Stomach (tissue), 9 donors: ENCODE results near the gene TUBG2. TPM values are rescaled to one million over a fixed set of nuclear protein-coding genes. Genes with fewer than 3 reads are reported as not detected.

ENCODE experiments used
- DNase-seq, 2 donors: peaks; one replicate each; pipeline versions ENCODE4 v3.0.0 to v3.0.0-alpha.2; 2013 to 2019
- H3K27ac ChIP-seq, 5 donors: fragments of 200-600 bp in 4 of 5; sonication (generic) in 4 of 5; one replicate each; pipeline ENCODE4 v1.5.1; 2013 to 2019; ENCODE audit warnings: mild to moderate bottlenecking in 1 of 5, moderate library complexity in 1 of 5
- H3K27me3 ChIP-seq, 3 donors: fragments of 200-600 bp; sonication (generic); one replicate each; pipeline ENCODE4 v1.5.1; 2017 to 2019; ENCODE audit warnings: mixed run types in 1 of 3
- H3K36me3 ChIP-seq, 4 donors: fragments of 200-600 bp; sonication (generic); 1 replicate in 3 of 4; 2 replicates in 1 of 4; pipeline ENCODE4 v1.5.1; 2016 to 2019
- H3K4me1 ChIP-seq, 4 donors: fragments of 200-600 bp; sonication (generic); one replicate each; pipeline ENCODE4 v1.5.1; 2016 to 2019
- H3K4me3 ChIP-seq, 4 donors: fragments of 200-600 bp; sonication (generic) in 3 of 4; one replicate each; pipeline ENCODE4 v1.5.1; 2016 to 2019; ENCODE audit warnings: mild to moderate bottlenecking in 1 of 4
- H3K9me3 ChIP-seq, 4 donors: fragments of 200-600 bp; sonication (generic); one replicate each; pipeline ENCODE4 v1.5.1; 2016 to 2019
- CTCF ChIP-seq, 7 experiments: fragments of 450-650 bp in 4 of 7; fragments of 200-600 bp in 3 of 7; sonication (generic) in 3 of 7; IDR thresholded peaks; one replicate each; pipeline ENCODE4 v1.5.1; 2016 to 2019; ENCODE audit warnings: antibody characterized with exemption in 7 of 7, control low read depth in 2 of 7, mild to moderate bottlenecking in 1 of 7
- EP300 ChIP-seq: sonication (generic); formaldehyde crosslinking; IDR thresholded peaks from one replicate; pipeline ENCODE4 v1.6.1; 2017; ENCODE audit warnings: antibody characterized with exemption
- POLR2A ChIP-seq, 4 donors: fragments of 450-650 bp; IDR thresholded peaks; one replicate each; pipeline ENCODE4 v1.6.1; 2016; ENCODE audit warnings: antibody characterized with exemption in 4 of 4, control low read depth in 2 of 4, mild to moderate bottlenecking in 1 of 4, moderate library complexity in 1 of 4
- POLR2AphosphoS5 ChIP-seq, 3 donors: sonication (generic); formaldehyde crosslinking; IDR thresholded peaks; one replicate each; pipeline ENCODE4 v1.6.1; 2016; ENCODE audit warnings: antibody characterized with exemption in 3 of 3
- WGBS, 5 donors: extraction: QIAGEN DNeasy Blood & Tissue Kit in 3 of 5; methylation state at CpG; one replicate each; pipeline versions ENCODE4 v1.1.5 to v1.1.7; 2013 to 2018; 5-methylcytosine and 5-hydroxymethylcytosine counted together
- intact Hi-C: fragments of 100-400 bp; cut with DNase I; formaldehyde crosslinking; loops from one replicate; pipeline ENCODE4 v1.15.1; 2023; ENCODE audit warnings: low total_unique reads
- polyA plus RNA-seq, 3 donors: library from polyadenylated mRNA; stranded (reverse); fragments of 200-250 nt; gene quantifications; one replicate each; pipeline ENCODE4 v1.2.3, GENCODE V29; 2013
- total RNA-seq, 5 donors: library from RNA; depleted of rRNA; stranded (reverse); fragments of >200 nt; gene quantifications; one replicate each; pipeline versions ENCODE4 v1.1.0 to v1.2.3, GENCODE V29; 2014 to 2016
- donor health status: healthy with polysubstance abuse.
- donor health status: Bipolar disorder and iron deficiency.
- donor health status: healthy.

The TUBG2 gene
- total and polyA plus RNA-seq, 8 donors = 4.3 to 181 (median 15.9) TPM

- Histone ChIP-seq H3K9me3 (no peaks in the 10 kb centered on the region), H3K4me1 (peaks cover 0 to 11% (median 3%) of the 10 kb centered on the region in 4 donors), H3K4me3 (no peak overlapping the region), H3K27ac (no peak overlapping the region), H3K36me3 (peaks cover 48 to 100% (median 97%) of the 10 kb centered on the region in 4 donors), H3K27me3 (no peaks in the 10 kb centered on the region)
- intact Hi-C loops = loop anchor here (10.0 kb wide), 1 partner anchor 252 kb away; no protein-coding TSS in a partner anchor
- 82 to 89% (median 86%) methylated on average over 11 of the region's 11 CpGs for WGBS, 5 donors
- no peak for DNase-seq
- TF ChIP-seq CTCF (IDR thresholded peaks at IDR 0.05) = no peak
- TF ChIP-seq POLR2AphosphoS5 (IDR thresholded peaks at IDR 0.05) = no peak
- no peak for TF ChIP-seq POLR2A (IDR thresholded peaks at IDR 0.05)
- TF ChIP-seq EP300 = no peak
Observed at GRCh38 chr17:42702446-42702845, 43.4 kb downstream of the TUBG2 start.

GRCh38 chr17:42704490-42704836 is 45.4 kb downstream of the TUBG2 start:
- no peak overlapping the region for H3K27ac ChIP-seq
- DNase-seq = no peak
- TF ChIP-seq POLR2A (IDR thresholded peaks at IDR 0.05) (no peak), CTCF (IDR thresholded peaks at IDR 0.05) (no peak), EP300 (no peak), POLR2AphosphoS5 (IDR thresholded peaks at IDR 0.05) (no peak)
- no peak overlapping the region for H3K4me3 ChIP-seq
- intact Hi-C loops = loop anchor here (10.0 kb wide), 1 partner anchor 250 kb away; no protein-coding TSS in a partner anchor
- peaks cover 67 to 100% (median 100%) of the 10 kb centered on the region in 4 donors for H3K36me3 ChIP-seq
- WGBS, 5 donors = 78 to 93% (median 90%) methylated on average over 5 of the region's 5 CpGs
- H3K27me3 ChIP-seq = no peaks in the 10 kb centered on the region
- H3K4me1 ChIP-seq = no peaks in the 10 kb centered on the region
- no peaks in the 10 kb centered on the region for H3K9me3 ChIP-seq

DNA sequence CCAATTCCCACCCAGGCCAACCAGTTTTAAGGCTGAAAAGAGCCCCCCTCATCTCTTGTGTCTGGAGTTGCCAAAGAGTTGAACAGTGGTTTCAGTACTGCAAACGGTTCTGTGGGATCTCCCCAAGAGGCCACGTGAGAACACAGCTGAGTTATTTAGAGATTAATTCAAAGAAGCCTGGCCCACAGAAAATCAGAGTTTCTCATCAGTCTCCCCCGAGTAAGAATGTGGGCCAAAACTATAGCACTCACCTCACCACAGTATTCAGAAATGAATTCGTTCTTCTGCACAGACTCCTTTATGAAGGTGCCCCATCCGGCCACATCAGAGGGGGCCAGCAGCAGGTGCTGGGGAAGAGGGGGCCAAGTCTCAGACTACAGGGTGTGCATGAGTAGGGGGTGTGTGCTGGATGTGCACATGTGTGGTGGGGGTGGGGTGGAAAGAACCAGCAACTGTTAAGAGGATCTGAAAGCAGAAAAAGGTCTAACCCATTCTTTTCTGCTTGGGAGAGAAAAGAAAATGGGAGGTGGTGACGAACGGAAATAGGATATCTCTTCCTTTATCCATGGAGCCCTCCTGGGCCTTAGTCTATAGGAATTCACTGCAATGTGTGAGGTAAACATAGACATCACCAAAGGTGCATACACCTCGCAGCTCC is 45.9 kb downstream of the TUBG2 start:
- H3K27ac ChIP-seq = no peak overlapping the region

GRCh38 chr17:42706732-42707131 is 47.6 kb downstream of the TUBG2 start:
- no peaks in the 10 kb centered on the region for H3K27me3 ChIP-seq
- 76 to 82% (median 78%) methylated on average over 5 of the region's 5 CpGs for WGBS, 5 donors
- no peak overlapping the region for H3K27ac ChIP-seq
- no peak for DNase-seq
- no peak for TF ChIP-seq POLR2A (IDR thresholded peaks at IDR 0.05)
- TF ChIP-seq POLR2AphosphoS5 (IDR thresholded peaks at IDR 0.05) = no peak
- TF ChIP-seq EP300 = no peak
- no peak for TF ChIP-seq CTCF (IDR thresholded peaks at IDR 0.05)
- peaks cover 82 to 100% (median 100%) of the 10 kb centered on the region in 4 donors for H3K36me3 ChIP-seq
- intact Hi-C loops = loop anchor here (10.0 kb wide), 1 partner anchor 248 kb away; no protein-coding TSS in a partner anchor
- no peaks in the 10 kb centered on the region for H3K4me1 ChIP-seq
- H3K4me3 ChIP-seq = no peak overlapping the region
- no peaks in the 10 kb centered on the region for H3K9me3 ChIP-seq

More for the DNA sequence above, 45.9 kb downstream of the TUBG2 start:
- Histone ChIP-seq H3K4me1 (no peaks in the 10 kb centered on the region), H3K36me3 (peaks cover 72 to 100% (median 100%) of the 10 kb centered on the region in 4 donors), H3K4me3 (no peak overlapping the region), H3K27me3 (no peaks in the 10 kb centered on the region), H3K9me3 (no peaks in the 10 kb centered on the region)
- intact Hi-C loops = loop anchor here (10.0 kb wide), 1 partner anchor 250 kb away; no protein-coding TSS in a partner anchor
- DNase-seq = no peak
- TF ChIP-seq CTCF (IDR thresholded peaks at IDR 0.05) = no peak
- no peak for TF ChIP-seq POLR2AphosphoS5 (IDR thresholded peaks at IDR 0.05)
- TF ChIP-seq EP300 = no peak
- 77 to 84% (median 82%) methylated on average over 8 of the region's 8 CpGs for WGBS, 5 donors
